ENCODE results near the gene HGFAC.

- TF ChIP-seq CTCF (IDR thresholded peaks at IDR 0.05) (no peak), POLR2A (IDR thresholded peaks at IDR 0.05) (no peak), EP300 (IDR thresholded peaks at IDR 0.05) (no peak)
Observed at GRCh38 chr4:3475713-3476260, 34.0 kb downstream of the HGFAC start.
